Measurements from ENCODE around the gene BARX2. TPM values are rescaled to one million over a fixed set of nuclear protein-coding genes. Genes with fewer than 3 reads are reported as not detected.
"Not testable (repeated sequence)": the region's sequence is repeated elsewhere in the genome, so short reads cannot be mapped to it uniquely, and the experiment has no call there.

Gene BARX2
- total RNA-seq, 4 donors from 2014 or later = 1.00 to 9.2 (median 6.3) TPM

- peaks cover 0 to 9% (median 5%) of the 10 kb centered on the region in 4 donors for H3K4me1 ChIP-seq
- no peaks in the 10 kb centered on the region for H3K36me3 ChIP-seq
- WGBS, 2 donors (ENCODE audit: low coverage in 1 of 2) = 67 to 83% methylated on average over 4 to 5 of the region's 5 CpGs
- no peaks in the 10 kb centered on the region for H3K9me3 ChIP-seq
- no peak overlapping the region for H3K27ac ChIP-seq
- in situ Hi-C loops (cut with MboI; ENCODE audit: low pct_ligation_motif_present in 1 of 4, low pct_unique_long_range_greater_than_20kb in 1 of 4, low sequenced_read_pairs in 3 of 4) = loop anchor here in 2 of 4 donors (25.0 kb wide), 1 partner anchor 444 kb away; the partner anchor contains the start of gene KCNJ5 (in 2 of the 2)
- no peak overlapping the region for H3K4me3 ChIP-seq
- peak; percentile 63 for DNase-seq
- no peaks in the 10 kb centered on the region for H3K27me3 ChIP-seq
- intact Hi-C loops (cut with DNase I; ENCODE audit: low total_unique reads) = loop anchor here (5.0 kb wide), 1 partner anchor 214 kb away; no protein-coding TSS in a partner anchor
- TF ChIP-seq EP300 (IDR thresholded peaks at IDR 0.05; ENCODE audit: low read depth) = no peak
- peak in 2 of 3 donors; percentile 28 to 36 for TF ChIP-seq POLR2AphosphoS5 (IDR thresholded peaks at IDR 0.05)
Observed at GRCh38 chr11:129331217-129331616, 44.4 kb upstream of the BARX2 start.

- in situ Hi-C loops (cut with MboI; ENCODE audit: low pct_ligation_motif_present in 1 of 4, low pct_unique_long_range_greater_than_20kb in 1 of 4, low sequenced_read_pairs in 3 of 4) = loop anchor here in 2 of 4 donors (25.0 kb wide), 1 partner anchor 445 kb away; the partner anchor contains the start of gene KCNJ5 (in 2 of the 2)
- peak; percentile 88 for DNase-seq
- WGBS, 2 donors (ENCODE audit: low coverage in 1 of 2) = 0 to 3% methylated on average over 4 to 11 of the region's 11 CpGs
- intact Hi-C loops (cut with DNase I; ENCODE audit: low total_unique reads) = loop anchor here (5.0 kb wide), 1 partner anchor 215 kb away; no protein-coding TSS in a partner anchor
- no peaks in the 10 kb centered on the region for H3K9me3 ChIP-seq
- no peak overlapping the region for H3K27ac ChIP-seq
- no peaks in the 10 kb centered on the region for H3K27me3 ChIP-seq
- TF ChIP-seq CTCF (IDR thresholded peaks at IDR 0.05) (peak; percentile 72 to 88 (median 83)), POLR2A (IDR thresholded peaks at IDR 0.05) (no peak)
- no peak overlapping the region for H3K4me3 ChIP-seq
- no peaks in the 10 kb centered on the region for H3K36me3 ChIP-seq
- peaks cover 0 to 9% (median 5%) of the 10 kb centered on the region in 4 donors for H3K4me1 ChIP-seq
Observed at GRCh38 chr11:129331871-129332274, 43.8 kb upstream of the BARX2 start.

DNA sequence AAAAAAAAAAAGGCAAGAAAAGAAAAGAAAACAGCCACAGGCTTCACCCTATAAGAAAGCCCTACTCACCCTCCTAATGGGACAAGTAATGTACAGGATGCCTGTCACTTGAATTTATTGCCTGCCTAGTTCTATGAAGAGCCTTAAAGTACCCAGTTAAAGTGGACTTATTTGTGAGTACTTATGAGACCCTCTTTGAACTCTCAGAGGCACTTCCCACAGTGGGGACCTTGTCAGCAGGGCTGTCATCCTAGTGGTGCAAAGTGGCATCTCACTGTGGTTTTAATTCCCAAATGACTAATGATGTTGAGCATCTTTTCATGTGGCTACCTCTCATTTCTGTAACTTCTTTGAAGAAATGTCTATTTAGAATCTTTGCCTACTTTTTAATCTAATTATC is 41.8 kb upstream of the BARX2 start:
- peaks cover 0 to 9% (median 5%) of the 10 kb centered on the region in 4 donors for H3K4me1 ChIP-seq
- no peaks in the 10 kb centered on the region for H3K9me3 ChIP-seq
- no peaks in the 10 kb centered on the region for H3K36me3 ChIP-seq
- H3K27me3 ChIP-seq = no peaks in the 10 kb centered on the region
- intact Hi-C loops (cut with DNase I; ENCODE audit: low total_unique reads) (loop anchor here (5.0 kb wide), 1 partner anchor 217 kb away; no protein-coding TSS in a partner anchor), in situ Hi-C loops (cut with MboI; ENCODE audit: low pct_ligation_motif_present in 1 of 4, low pct_unique_long_range_greater_than_20kb in 1 of 4, low sequenced_read_pairs in 3 of 4) (loop anchor here in 2 of 4 donors (25.0 kb wide), 1 partner anchor 447 kb away; the partner anchor contains the start of gene KCNJ5 (in 2 of the 2))
- TF ChIP-seq POLR2A (IDR thresholded peaks at IDR 0.05) (no peak), POLR2AphosphoS5 (IDR thresholded peaks at IDR 0.05) (no peak), EP300 (IDR thresholded peaks at IDR 0.05; ENCODE audit: low read depth) (no peak), CTCF (IDR thresholded peaks at IDR 0.05) (no peak)
- no peak for DNase-seq
- no peak overlapping the region for H3K27ac ChIP-seq
- no peak overlapping the region for H3K4me3 ChIP-seq

GRCh38 chr11:129344301-129344940 is 31.2 kb upstream of the BARX2 start:
- H3K27ac ChIP-seq; DNase-seq; H3K9me3 ChIP-seq; H3K4me3 ChIP-seq; H3K4me1 ChIP-seq; intact Hi-C loops (cut with DNase I; ENCODE audit: low total_unique reads); H3K36me3 ChIP-seq; H3K27me3 ChIP-seq: not testable (repeated sequence)
- WGBS, 2 donors (ENCODE audit: low coverage in 1 of 2) = 88 to 100% methylated on average over 4 to 21 of the region's 23 CpGs
- in situ Hi-C loops (cut with MboI; ENCODE audit: low pct_ligation_motif_present in 1 of 4, low pct_unique_long_range_greater_than_20kb in 1 of 4, low sequenced_read_pairs in 3 of 4) = loop anchor here in 2 of 4 donors (25.0 kb wide), 1 partner anchor 457 kb away; the partner anchor contains the start of gene KCNJ5 (in 2 of the 2)

- H3K27me3 ChIP-seq = peaks cover 4% of the 10 kb centered on the region
- no peak for DNase-seq
- H3K4me3 ChIP-seq = no peak overlapping the region
- WGBS, 2 donors (ENCODE audit: low coverage in 1 of 2) = 96 to 100% methylated on average over 2 of the region's 2 CpGs
- no peak overlapping the region for H3K27ac ChIP-seq
- in situ Hi-C loops (cut with MboI; ENCODE audit: low pct_ligation_motif_present in 1 of 4, low pct_unique_long_range_greater_than_20kb in 1 of 4, low sequenced_read_pairs in 3 of 4) (loop anchor here in 3 of 4 donors (5.0 to 25.0 kb wide), 2 partner anchors 235 to 460 kb away; partner anchors contain the start of gene KCNJ5 (in 2 of the 3)), intact Hi-C loops (cut with DNase I; ENCODE audit: low total_unique reads) (no loop called here)
- H3K9me3 ChIP-seq = no peaks in the 10 kb centered on the region
- TF ChIP-seq CTCF (IDR thresholded peaks at IDR 0.05) = no peak
- no peak for TF ChIP-seq EP300 (IDR thresholded peaks at IDR 0.05; ENCODE audit: low read depth)
- no peak for TF ChIP-seq POLR2A (IDR thresholded peaks at IDR 0.05)
- TF ChIP-seq POLR2AphosphoS5 (IDR thresholded peaks at IDR 0.05) = no peak
- no peaks in the 10 kb centered on the region for H3K36me3 ChIP-seq
- no peaks in the 10 kb centered on the region for H3K4me1 ChIP-seq
Observed at GRCh38 chr11:129346916-129347315, 28.7 kb upstream of the BARX2 start.
